CD4-positive, alpha-beta T cell (primary cell): ENCODE measurements around the gene DAAM1. TPM values are rescaled to one million over a fixed set of nuclear protein-coding genes. Genes with fewer than 3 reads are reported as not detected.
A peak's percentile ranks its signal among the peaks of the same experiment; 100 is the strongest.

ENCODE experiments used
- ATAC-seq: fragments of 200-7000 bp; cut with Tn5 transposase; one replicate; pipeline ENCODE4 v1.10.0; 2022; ENCODE audit warnings: mild to moderate bottlenecking; ENCODE audit not compliant: poor library complexity
- CTCF ChIA-PET: fragments of 350-600 bp; sonication (Branson Sonifier 250); formaldehyde crosslinking; loops from one replicate; lab custom pipeline; 2021; ENCODE audit warnings: antibody characterized with exemption, inconsistent platforms; lab: Charles Lee
- POLR2A ChIA-PET: fragments of 350-600 bp; sonication (Branson Sonifier 250); formaldehyde crosslinking; loops from one replicate; lab custom pipeline; 2021; ENCODE audit warnings: antibody characterized with exemption, inconsistent platforms; lab: Charles Lee
- DNase-seq, 14 experiments: peaks; one replicate each; pipeline ENCODE4 v3.0.0-alpha.2; 2013 to 2020; ENCODE audit warnings: mixed read lengths in 2 of 14
- H3K27ac ChIP-seq, 2 donors: one replicate each; pipeline versions ENCODE4 v1.5.1 to v1.7.0; 2013; ENCODE audit warnings: low read length in 2 of 2, low read depth in 1 of 2, mild to moderate bottlenecking in 1 of 2
- H3K27me3 ChIP-seq, 2 experiments: 1 replicate in 1 of 2; 2 replicates in 1 of 2; pipeline versions ENCODE4 v1.6.1 to v1.7.0; 2013; ENCODE audit warnings: low read length in 2 of 2, control low read depth in 1 of 2, mild to moderate bottlenecking in 1 of 2, moderate library complexity in 1 of 2; ENCODE audit not compliant: insufficient read depth in 2 of 2, control insufficient read depth in 1 of 2
- H3K36me3 ChIP-seq: one replicate; pipeline ENCODE4 v1.6.1; 2013; ENCODE audit warnings: low read length, control low read depth; ENCODE audit not compliant: insufficient read depth
- H3K4me1 ChIP-seq: one replicate; pipeline ENCODE4 v1.6.1; 2013; ENCODE audit warnings: low read length, control low read depth; ENCODE audit not compliant: insufficient read depth
- H3K4me3 ChIP-seq: one replicate; pipeline ENCODE4 v1.5.1; 2013; ENCODE audit warnings: mild to moderate bottlenecking, low read length, moderate library complexity
- H3K9me3 ChIP-seq, 2 experiments: 1 replicate in 1 of 2; 2 replicates in 1 of 2; pipeline versions ENCODE4 v1.6.1 to v1.7.0; 2013; ENCODE audit warnings: low read length in 2 of 2, mild to moderate bottlenecking in 2 of 2, control low read depth in 1 of 2, moderate library complexity in 1 of 2; ENCODE audit not compliant: control insufficient read depth in 1 of 2, insufficient read depth in 1 of 2
- H3K27ac Mint-ChIP-seq: one replicate; pipeline ENCODE4 v1.8.0; 2020; ENCODE audit warnings: mixed read lengths
- H3K27me3 Mint-ChIP-seq: one replicate; pipeline ENCODE4 v1.8.0; 2021; ENCODE audit warnings: mixed read lengths
- H3K36me3 Mint-ChIP-seq: one replicate; pipeline ENCODE4 v1.8.0; 2021; ENCODE audit warnings: low read depth, mixed read lengths
- H3K4me1 Mint-ChIP-seq: one replicate; pipeline ENCODE4 v1.8.0; 2021; ENCODE audit warnings: low read depth, mixed read lengths
- H3K4me3 Mint-ChIP-seq: one replicate; pipeline ENCODE4 v1.8.0; 2020; ENCODE audit warnings: mild to moderate bottlenecking, mixed read lengths
- H3K9me3 Mint-ChIP-seq: one replicate; pipeline ENCODE4 v1.8.0; 2020; ENCODE audit warnings: mixed read lengths
- intact Hi-C, 2 experiments: fragments of 100-400 bp; cut with DNase I in 1 of 2; cut with micrococcal nuclease in 1 of 2; formaldehyde crosslinking; loops; one replicate each; pipeline versions ENCODE4 v1.15.1 to v1.9.0; 2023 to 2025; cut with DNase I, micrococcal nuclease
- total RNA-seq, 174 experiments: library from RNA in 2 of 174; stranded (reverse) in 2 of 174; gene quantifications; one replicate each; pipeline ENCODE4 v1.2.3 and lab custom pipeline; 2021 to 2026
- TF ChIP-seq, protein P1 (sequence below): fragments of 200-600 bp; IDR thresholded peaks from one replicate; pipeline ENCODE4 v1.8.0; 2022; ENCODE audit warnings: antibody characterized with exemption, mild to moderate bottlenecking

The DAAM1 gene
- total RNA-seq, 2 experiments from 2014 or later = 7.4 to 8.8 TPM

GRCh38 chr14:59183150-59183549 lies 5.3 kb upstream of the DAAM1 start:
- intact Hi-C loops = loop anchor here (10.0 kb wide), 3 partner anchors 302 to 1142 kb away; partner anchors contain the start of genes JKAMP (in 1 of the 2) and L3HYPDH (in 1 of the 2)
- ChIA-PET POLR2A (no interaction called here), CTCF (no interaction called here)
- peaks cover 3% of the 10 kb centered on the region for H3K4me1 ChIP-seq
- Mint-ChIP-seq H3K9me3 (no peaks in the 10 kb centered on the region), H3K27ac (no peak overlapping the region), H3K4me3 (no peak overlapping the region), H3K27me3 (peaks cover 33% of the 10 kb centered on the region), H3K36me3 (peaks cover 6% of the 10 kb centered on the region), H3K4me1 (peaks cover 7% of the 10 kb centered on the region)
- TF ChIP-seq, protein P1, sequence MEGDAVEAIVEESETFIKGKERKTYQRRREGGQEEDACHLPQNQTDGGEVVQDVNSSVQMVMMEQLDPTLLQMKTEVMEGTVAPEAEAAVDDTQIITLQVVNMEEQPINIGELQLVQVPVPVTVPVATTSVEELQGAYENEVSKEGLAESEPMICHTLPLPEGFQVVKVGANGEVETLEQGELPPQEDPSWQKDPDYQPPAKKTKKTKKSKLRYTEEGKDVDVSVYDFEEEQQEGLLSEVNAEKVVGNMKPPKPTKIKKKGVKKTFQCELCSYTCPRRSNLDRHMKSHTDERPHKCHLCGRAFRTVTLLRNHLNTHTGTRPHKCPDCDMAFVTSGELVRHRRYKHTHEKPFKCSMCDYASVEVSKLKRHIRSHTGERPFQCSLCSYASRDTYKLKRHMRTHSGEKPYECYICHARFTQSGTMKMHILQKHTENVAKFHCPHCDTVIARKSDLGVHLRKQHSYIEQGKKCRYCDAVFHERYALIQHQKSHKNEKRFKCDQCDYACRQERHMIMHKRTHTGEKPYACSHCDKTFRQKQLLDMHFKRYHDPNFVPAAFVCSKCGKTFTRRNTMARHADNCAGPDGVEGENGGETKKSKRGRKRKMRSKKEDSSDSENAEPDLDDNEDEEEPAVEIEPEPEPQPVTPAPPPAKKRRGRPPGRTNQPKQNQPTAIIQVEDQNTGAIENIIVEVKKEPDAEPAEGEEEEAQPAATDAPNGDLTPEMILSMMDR = no peak
- no peak overlapping the region for H3K27ac ChIP-seq
- DNase-seq (no peak), ATAC-seq (no peak)
- H3K4me3 ChIP-seq = no peak overlapping the region
- no peaks in the 10 kb centered on the region for H3K9me3 ChIP-seq
- H3K27me3 ChIP-seq = peaks cover 0 to 21% of the 10 kb centered on the region in 2 experiments
- H3K36me3 ChIP-seq = no peaks in the 10 kb centered on the region

- intact Hi-C loops = loop anchor here (10.0 kb wide), 3 partner anchors 300 to 1140 kb away; partner anchors contain the start of genes JKAMP (in 1 of the 2) and L3HYPDH (in 1 of the 2)
- DNase-seq (no peak), ATAC-seq (no peak)
- peaks cover 7% of the 10 kb centered on the region for H3K4me1 ChIP-seq
- H3K27ac ChIP-seq = no peak overlapping the region
- TF ChIP-seq, protein P1 = no peak
- peaks cover 11% of the 10 kb centered on the region for H3K36me3 Mint-ChIP-seq
- no peaks in the 10 kb centered on the region for H3K36me3 ChIP-seq
- no peaks in the 10 kb centered on the region for H3K9me3 ChIP-seq
- CTCF ChIA-PET = interaction anchor here (0.9 kb wide), 1 partner anchor 8 kb away, joined by 3 read pairs; no protein-coding TSS in a partner anchor
- H3K27me3 Mint-ChIP-seq = peaks cover 25% of the 10 kb centered on the region
- H3K4me3 ChIP-seq = no peak overlapping the region
- peaks cover 0 to 17% of the 10 kb centered on the region in 2 experiments for H3K27me3 ChIP-seq
- H3K4me3 Mint-ChIP-seq = no peak overlapping the region
- no peaks in the 10 kb centered on the region for H3K9me3 Mint-ChIP-seq
- no peak overlapping the region for H3K27ac Mint-ChIP-seq
- H3K4me1 Mint-ChIP-seq = peaks cover 9% of the 10 kb centered on the region
- POLR2A ChIA-PET = no interaction called here
These were observed 4.1 kb upstream of the DAAM1 start for GRCh38 chr14:59184396-59184795.

GRCh38 chr14:59185676-59186075 lies 2.8 kb upstream of the DAAM1 start:
- ChIA-PET CTCF (no interaction called here), POLR2A (no interaction called here)
- Mint-ChIP-seq H3K36me3 (peaks cover 11% of the 10 kb centered on the region), H3K4me3 (peak overlapping the region; percentile 17), H3K27ac (no peak overlapping the region), H3K27me3 (peaks cover 12% of the 10 kb centered on the region), H3K9me3 (no peaks in the 10 kb centered on the region), H3K4me1 (peaks cover 20% of the 10 kb centered on the region)
- no peak for ATAC-seq
- Histone ChIP-seq H3K4me3 (no peak overlapping the region), H3K36me3 (no peaks in the 10 kb centered on the region), H3K9me3 (no peaks in the 10 kb centered on the region), H3K27ac (no peak overlapping the region), H3K27me3 (peaks cover 0 to 11% of the 10 kb centered on the region in 2 experiments), H3K4me1 (peaks cover 19% of the 10 kb centered on the region)
- TF ChIP-seq, protein P1 = no peak
- DNase-seq = no peak
- intact Hi-C loops = loop anchor here (5.0 to 10.0 kb wide), 9 partner anchors 282 to 1139 kb away; partner anchors contain the start of genes JKAMP (in 2 of the 2), KIAA0586 (in 2 of the 2), L3HYPDH (in 2 of the 2) and PCNX4 (in 2 of the 2)
